ENCODE results near the gene NFILZ.
A peak's percentile ranks its signal among the peaks of the same experiment; 100 is the strongest.

Gene NFILZ

DNA sequence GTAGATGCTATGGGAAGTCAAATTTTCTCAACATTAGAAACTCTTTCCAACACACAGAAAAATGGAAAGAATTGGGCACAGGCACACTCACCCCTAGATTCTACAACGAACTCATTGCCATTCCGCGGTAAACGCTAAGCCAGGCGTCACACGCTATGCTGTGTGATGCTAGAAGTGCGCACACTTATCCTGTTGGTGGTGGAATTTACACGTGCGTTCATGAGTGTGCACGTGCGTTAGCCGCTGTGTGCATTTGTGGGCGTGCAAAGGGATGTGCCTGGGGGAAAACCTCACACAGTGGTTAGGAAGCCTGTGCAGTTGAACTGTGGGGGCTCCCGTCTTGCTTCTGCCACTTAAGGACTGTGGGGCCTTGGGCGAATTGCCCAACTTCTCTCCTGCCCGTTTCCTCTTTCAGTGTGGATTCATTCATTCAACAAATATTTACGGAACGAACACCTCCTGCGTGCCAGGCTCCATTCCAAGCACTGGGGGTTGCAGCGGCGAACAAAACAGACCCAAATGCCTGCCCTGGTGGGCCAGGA lies 7.7 kb downstream of the NFILZ start:
- intact Hi-C loops (cut with DNase I), result no loop called here
- DNase-seq, result peak in 20 of 42 donors; percentile 7 to 51 (median 19)

DNA sequence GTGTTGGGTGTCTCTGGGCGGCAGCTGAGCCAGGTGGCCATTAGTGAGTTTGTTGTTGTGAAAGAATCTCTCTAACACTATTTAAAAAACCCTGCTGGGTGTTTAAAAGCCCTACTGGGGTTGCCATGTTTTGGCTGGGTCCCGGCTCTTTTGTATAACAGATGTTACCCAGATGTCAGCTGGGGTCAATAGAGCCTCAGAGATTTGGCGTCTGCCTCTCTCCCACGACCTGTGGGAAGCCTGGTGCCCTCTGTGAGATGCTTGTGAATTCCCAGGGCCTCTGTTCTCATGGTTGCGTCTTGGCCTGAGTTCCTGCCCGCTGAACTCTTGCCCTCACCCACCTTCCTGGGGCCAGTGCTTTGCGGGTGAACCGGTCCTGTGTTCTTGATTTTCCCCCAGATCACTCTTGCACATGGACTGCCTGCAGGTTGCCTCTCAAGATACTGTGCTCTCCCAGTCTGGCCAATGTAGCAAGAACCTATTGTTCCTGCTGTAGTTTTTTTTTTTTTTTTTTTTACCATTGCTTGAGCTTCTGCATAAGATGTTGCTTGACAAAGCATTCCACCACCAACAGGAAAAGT lies 9.5 kb downstream of the NFILZ start:
- intact Hi-C loops (cut with DNase I), result no loop called here

DNA sequence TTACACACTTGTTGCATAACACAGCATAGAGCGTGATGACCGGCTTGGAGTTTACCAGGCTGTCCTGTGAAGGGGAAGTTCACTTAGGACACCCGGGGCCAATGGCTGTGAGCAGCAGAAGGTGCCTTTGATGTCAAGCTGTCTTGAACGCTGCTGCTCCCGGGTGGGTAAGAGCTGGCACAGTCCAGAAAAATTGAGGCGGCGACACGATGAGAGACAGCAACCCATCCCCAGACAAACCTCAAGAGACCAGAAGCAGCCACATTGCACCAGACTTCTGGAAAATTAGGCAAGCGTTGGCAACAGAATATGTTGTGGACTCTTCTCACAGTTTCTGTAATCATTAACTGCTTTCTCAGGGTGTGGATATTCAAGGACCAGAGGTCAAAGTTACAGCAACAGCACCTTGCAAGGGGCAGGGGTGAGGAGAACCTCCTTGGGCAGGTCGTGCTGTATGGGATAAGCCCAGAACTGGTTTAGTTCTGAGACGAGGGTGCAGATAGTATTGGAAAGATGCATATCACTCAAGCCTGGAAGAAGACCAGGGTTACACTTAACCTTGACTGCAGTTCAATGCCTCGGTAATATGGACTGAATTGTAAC lies 10.1 kb downstream of the NFILZ start:
- intact Hi-C loops (cut with DNase I), result no loop called here
- peak in 20 of 42 donors; percentile 8 to 57 (median 23) for DNase-seq

More for the DNA sequence above, 9.5 kb downstream of the NFILZ start:
- DNase-seq, result no peak

DNA sequence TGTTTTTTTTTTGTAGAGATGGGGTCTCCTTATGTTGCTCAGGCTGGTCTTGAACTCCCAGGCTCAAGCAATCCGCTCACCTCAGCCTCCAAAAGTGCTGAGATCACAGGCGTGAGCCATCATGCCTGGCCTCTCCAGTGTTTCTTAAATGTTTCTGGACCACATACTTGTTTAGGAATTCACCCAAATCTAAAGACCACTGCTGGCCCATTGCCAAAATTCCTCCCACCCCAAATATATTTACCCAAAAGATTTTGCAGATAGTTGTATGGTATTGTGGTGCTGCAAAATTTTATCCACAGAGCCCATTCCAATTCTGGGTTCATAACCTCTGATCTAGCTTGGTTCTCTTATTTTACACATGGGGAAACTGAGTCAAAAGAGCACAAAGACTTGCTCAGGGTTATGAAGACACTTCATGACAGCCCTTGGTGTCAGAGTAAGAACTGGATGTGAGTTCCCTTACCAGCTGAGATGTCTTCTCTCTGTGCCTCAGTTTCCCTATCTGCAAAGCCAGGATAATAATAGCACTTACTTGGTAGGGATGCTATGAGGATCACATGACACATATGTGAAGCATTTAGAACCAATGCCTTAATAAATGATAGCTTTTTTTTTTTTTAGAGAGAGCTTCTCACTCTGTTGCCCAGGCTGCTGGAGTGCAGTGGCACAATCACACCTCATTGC lies 10.9 kb downstream of the NFILZ start:
- intact Hi-C loops (cut with DNase I), result no loop called here
- DNase-seq, result no peak

DNA sequence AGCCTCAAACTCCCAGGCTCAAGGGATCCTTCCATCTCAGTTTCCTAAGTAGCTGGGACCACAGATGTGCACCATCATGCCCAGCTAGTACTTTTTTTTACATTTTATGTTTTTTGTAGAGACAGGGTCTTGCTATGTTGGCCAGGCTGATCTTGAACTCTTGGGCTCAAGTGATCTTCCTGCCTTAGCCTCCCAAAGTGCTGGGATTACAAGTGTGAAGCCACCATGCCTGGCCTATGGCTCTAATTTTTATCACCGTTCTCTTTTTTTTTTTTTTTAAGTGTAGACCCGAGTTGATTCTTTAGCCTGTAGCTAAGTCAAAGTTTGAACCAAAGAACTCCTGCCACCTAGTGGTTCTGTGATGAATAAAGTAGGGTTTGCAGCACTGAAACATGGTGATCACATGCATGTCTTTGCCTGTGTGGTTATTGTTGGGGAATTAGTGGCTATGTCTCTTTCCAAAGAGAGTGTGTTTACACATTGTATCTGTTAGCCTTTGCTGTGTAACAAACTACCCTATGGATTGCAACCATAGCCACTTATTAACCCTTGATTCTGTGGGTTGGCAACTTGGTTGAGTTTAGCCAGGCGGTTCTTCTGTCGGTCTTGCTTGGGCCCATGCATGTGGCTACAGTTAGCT lies 11.6 kb downstream of the NFILZ start:
- intact Hi-C loops (cut with DNase I), result no loop called here
- no peak for DNase-seq

DNA sequence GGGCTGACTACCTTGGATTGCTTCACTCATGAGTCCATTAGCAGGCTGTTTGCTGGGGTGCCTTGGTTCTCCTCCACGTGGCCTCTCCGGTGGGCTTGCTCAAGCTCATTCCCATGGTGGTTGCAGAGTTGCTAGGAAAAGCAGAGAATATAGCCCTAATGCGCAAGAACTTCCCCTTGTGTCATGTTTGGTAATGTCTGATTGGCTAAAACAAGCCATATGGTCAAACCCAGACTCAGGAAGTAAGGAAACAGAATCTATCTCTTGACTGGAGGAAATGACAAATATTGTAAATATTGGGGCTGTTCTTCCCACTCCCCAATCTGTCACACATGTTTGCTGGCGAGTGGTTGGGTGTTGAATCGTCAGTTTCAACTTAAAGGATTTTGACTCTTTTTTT lies 12.1 kb downstream of the NFILZ start:
- intact Hi-C loops (cut with DNase I), result no loop called here
- no peak for DNase-seq

DNA sequence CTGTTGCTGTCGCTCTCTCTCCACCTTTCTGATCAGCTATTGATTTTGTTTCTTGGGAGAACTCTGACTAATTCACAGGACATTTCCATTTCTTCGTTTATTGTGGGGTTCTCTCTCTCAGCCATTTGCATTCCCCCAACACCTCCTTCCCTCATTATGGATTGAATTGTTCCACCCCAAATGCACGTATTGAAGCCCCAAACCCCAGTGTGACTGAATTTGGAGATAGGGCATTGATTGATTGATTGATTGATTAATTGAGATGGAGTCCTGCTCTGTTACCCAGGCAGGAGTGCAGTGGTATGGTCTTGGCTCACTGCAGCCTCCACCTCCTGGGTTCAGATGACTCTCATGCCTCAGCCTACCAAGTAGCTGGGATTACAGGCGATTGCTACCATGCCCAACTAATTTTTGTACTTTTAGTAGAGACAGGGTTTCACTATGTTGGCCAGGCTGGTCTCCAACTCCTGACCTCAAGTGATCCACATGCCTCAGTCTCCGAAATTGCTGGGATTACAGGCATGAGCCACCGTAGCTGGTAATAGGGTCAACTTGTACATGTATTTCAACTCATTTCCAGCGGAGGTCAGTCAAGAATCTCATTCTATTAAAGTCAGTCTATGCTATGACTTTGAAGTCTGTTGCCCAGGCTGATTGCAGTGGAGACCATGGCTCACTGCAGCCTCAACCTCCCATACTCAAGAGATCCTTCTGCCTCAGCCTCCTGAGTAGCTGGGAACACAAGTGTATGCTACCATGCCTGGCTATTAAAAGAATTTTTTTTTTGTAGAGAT lies 13.6 kb downstream of the NFILZ start:
- intact Hi-C loops (cut with DNase I), result no loop called here
- DNase-seq, result no peak

DNA sequence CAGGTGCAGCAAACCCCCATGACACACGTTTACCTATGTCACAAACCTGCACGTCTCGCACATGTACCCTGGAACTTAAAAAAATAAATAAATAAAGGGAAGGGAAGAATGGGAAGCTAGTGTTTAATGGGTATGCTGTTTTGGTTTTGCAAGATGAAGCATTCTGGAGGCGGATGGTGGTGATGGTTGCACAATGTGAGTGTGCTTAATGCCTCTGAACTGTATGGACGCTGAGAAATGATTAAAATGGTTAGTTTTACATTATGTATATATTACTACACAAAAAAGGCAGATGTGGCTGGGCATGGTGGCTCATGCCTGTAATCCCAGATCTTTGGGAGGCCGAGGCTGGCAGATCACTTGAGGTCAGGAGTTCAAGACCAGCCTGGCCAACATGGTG lies 17.8 kb downstream of the NFILZ start:
- DNase-seq, result no peak
- intact Hi-C loops (cut with DNase I), result no loop called here

DNA sequence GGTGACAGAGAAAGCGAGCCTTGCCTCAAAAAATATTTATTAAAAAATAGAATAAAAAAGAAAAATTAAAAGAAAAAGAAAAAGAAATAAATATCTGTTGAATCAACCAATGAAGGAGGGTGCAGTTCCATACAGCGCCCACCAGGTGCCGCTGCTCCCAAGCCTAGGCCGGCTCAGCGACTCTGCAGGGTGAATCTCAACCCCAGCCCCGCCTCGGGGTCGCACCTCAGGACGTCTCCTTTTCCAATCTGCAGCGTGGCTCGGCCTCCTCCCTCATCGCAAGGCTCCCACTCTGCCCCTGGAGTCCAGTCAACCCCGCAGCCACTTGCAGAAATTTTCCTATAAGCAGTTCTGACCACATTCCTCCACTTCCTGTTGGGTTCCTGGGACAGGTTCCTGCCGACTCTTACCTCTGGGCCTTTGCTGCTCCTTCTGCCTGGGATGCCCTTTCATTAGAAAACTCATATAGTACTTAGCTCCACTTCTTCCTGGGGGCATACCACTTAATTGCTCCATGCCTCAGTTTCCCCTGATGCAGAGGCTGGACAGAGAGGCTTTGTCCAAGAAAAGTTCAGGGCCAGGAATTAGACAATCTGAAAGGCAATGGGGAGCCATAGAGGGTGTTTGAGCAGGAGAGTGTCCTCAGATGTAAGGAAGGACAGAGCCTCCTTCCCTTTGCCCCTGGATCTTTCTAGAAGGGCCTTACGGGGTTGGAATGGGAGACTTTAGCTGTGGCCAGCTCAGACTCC lies 24.3 kb downstream of the NFILZ start:
- peak in 41 of 42 donors; percentile 26 to 81 (median 57) for DNase-seq
- intact Hi-C loops (cut with DNase I), result loop anchor here (10.0 kb wide), 1 partner anchor 420 kb away; no protein-coding TSS in a partner anchor

DNA sequence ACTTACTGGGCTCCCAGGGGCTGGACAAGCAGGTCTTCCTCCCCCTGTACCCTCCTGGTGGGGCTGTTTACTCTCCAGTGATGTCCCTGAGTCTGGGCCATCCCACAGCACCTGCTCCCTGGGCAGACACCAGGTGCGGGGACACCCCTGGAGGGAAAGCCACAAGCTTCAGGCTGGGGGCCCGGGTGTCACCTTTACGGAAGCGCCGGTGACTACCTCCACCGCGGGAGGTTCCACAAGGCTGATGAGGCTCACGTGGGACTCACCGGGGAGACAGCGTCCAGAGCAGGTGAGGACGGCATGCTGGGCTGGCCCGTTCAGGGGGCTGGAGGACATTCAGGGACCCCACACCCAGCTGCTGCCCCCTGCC lies 24.9 kb downstream of the NFILZ start:
- intact Hi-C loops (cut with DNase I), result loop anchor here (10.0 kb wide), 1 partner anchor 419 kb away; no protein-coding TSS in a partner anchor
- DNase-seq, result no peak

DNA sequence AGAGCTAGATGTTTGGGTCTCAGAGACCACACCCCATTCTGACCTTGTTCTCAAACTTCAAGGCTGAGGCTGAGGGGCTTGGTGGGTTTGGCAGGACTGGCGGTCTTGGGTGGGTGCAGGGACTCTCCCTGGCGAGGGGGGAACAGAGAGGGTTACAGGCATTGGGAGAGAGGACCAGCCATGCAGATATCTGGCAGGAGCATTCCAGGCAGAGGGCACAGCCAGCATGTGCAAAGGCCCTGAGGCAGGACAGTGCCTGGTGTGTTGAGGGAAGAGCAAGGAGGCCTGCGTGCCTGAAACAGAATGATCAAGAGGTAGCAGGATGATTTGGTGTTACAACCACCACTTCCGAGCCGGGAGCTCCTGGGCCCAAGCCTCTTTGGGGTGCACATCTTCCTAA lies 27.4 kb downstream of the NFILZ start:
- DNase-seq, result no peak
- intact Hi-C loops (cut with DNase I), result loop anchor here (10.0 kb wide), 1 partner anchor 417 kb away; no protein-coding TSS in a partner anchor

DNA sequence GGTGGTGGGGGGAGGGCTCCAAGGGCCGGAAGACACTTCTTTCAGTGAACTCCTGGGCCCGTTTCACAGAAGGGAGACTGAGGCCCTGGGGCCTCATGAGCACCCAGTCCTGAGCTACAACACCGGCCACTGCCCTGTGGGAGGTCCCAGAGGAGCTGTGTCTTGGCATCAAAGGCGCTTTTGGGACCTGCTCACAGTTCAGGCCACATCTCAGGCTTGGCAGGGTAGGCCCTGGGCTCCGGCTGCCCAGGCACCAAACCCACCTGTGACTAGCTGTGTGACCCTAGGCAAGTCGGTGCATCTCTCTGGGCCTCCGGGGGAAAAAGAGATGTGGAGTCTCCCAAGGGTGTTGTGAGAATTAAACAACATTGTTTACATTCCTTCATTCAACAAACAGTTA lies 29.5 kb downstream of the NFILZ start:
- no peak for DNase-seq
- intact Hi-C loops (cut with DNase I), result loop anchor here (10.0 kb wide), 1 partner anchor 415 kb away; no protein-coding TSS in a partner anchor

DNA sequence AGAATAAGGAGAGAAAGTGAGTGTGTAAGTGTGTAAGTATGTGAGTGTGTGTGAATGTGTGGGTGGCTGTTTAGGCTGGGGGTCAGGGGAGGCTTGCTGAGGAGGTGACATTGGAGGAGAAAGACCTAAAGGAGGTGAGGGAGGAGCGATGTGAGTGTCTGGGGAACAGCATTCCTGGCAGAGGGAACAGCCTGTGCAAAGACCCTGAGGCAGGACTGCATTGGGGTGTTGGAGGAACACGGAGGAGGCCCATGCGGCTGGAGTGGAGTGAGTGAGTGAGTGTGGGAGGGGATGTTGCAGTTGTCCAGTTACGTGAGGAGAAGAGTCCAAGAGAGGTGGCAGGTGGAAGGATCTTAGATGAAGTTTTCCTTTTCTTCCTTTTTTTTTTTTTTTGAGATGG lies 31.8 kb downstream of the NFILZ start:
- intact Hi-C loops (cut with DNase I), result no loop called here
- no peak for DNase-seq

DNA sequence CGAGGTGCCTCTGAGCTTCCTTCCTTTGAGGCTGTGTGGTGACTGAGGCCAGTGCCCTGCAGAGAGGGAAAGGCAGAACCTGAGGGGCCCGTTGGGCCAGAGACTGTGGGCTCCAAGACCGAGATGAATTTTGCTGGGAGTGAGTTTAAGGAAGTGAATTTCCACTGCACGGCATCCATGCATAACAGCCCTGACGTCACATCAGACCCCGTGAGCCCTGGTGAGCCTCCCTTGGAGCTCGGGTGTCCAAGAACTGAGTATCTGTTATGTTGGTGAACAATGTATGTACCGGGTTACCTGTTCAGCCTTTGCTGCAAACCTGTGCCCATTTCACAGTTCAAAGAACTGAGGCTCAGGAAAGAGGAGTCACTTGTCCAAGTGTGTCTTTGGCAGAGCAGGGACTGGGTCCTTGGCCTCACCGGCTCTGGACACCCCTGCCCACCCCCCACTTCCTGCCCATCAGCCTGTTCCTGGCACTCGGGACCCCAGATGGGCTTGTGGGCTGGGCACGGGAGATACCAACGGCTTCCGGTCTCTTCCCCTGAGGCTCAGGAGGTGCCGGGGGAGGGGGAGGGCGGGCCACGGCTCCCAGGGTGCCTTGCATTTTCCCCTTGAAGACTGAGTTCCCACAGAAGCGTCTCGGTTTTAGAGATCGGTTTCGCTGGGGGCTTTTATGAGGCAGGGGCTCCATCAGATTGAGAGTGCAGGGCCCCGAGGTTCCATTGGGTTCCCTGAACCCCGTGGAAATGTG lies 33.7 kb downstream of the NFILZ start:
- intact Hi-C loops (cut with DNase I), result no loop called here
- DNase-seq, result no peak

DNA sequence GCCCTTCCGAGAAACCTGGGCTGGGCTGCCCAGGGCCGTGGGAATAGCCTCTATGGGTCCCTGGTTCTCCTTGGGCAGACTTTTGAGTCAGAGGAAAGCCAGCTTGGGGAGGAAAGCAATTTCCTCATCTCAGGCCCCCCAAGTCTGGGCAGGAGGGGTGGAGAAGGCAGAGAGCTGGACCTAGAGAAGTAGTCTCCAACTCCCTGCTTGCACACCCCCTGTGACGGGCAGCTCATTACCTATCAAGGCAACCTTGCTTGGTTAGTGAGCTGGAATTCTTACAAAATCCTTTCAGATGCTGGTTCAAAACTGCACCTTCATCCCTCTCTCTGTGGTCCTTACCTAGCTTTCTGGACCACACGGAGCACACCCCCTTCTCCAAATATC lies 34.2 kb downstream of the NFILZ start:
- intact Hi-C loops (cut with DNase I), result no loop called here

DNA sequence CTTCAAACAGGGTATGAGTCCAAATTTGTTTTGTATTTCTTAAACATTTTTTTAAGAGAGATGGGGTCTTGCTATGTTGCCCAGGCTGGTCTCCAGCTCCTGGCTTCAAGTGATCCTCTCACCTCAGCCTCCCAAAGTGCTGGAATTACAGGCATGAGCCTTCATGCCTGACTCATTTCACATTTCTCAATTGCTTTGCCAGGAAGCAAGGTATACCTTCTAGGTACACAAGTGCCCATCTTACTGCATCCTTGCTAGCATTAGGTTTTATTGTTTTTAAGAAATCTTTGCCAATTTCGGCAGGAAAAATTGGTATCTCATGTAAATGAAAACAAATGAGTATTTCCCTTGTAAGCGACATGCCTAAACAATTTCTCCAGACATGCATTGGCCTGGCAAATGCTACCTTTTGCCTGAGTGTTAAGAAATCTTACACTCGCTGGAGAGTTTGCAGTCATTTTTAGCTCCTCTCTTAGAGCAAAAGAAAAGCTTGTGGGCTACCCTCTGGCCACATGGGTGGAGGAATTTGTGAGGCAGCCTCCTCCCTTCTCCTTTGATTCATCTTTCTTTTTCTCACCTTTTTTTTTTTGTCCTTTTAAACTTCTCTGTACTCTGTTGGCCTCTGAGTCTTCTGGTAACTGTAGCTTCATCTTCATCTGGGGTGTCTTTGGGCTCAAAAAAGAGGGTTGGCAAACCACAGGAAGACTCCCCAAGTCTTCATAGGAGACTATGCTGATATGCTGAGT lies 35.2 kb downstream of the NFILZ start:
- intact Hi-C loops (cut with DNase I), result no loop called here
- DNase-seq, result no peak

More for the DNA sequence above, 34.2 kb downstream of the NFILZ start:
- DNase-seq, result no peak
